ENCODE measurements around the gene NSMCE1.
A peak's percentile ranks its signal among the peaks of the same experiment; 100 is the strongest.

NSMCE1 gene

GRCh38 chr16:27242398-27242797, 26.2 kb downstream of the NSMCE1 start:
- DNase-seq: no peak

DNA sequence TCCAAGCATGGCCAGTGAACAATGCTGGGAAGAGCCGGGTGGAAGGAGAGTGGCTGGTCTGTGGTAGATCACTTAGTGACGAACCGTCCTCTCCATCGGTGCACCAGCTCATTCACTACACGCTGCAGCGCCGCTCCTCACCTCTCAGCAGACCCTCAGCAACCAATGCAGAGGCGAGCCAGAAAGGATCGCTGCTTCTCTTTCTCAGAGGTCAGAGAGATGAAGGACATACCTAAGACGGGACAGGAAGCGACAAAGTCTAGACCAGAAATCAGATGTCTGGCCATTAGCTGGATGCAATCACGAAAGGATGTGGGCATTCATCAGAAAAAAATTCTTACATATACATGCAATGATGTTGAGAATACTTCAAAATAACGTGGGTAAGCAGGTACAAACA, 26.9 kb downstream of the NSMCE1 start:
- DNase-seq: no peak

DNA sequence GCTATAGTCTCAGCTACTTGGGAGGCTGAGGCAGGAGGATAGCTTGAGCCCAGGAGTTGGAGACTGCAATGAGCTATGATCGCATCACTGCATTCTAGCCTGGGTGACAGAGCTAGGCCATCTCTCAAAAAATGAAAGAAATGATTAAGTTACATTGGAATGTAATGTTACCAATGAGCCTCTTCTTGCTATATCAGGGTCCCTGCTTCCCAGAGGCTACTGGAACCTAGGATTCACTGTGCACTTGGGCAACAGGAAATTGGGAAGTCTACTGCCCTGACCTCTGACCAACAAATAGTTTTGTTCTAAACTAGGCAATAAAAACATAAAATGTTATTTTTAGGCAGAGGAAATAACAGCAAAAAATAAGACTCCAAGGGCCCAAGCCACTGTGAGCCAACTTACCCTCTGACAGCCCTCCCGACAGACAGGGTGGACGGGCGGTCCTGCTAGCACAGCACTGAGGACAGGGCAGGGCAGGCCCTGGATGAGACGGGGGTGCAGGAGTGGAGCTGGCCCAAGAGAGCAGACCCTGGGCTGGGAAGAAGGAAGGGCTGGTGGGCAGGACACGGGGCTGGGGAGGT, 27.5 kb downstream of the NSMCE1 start:
- no peak for DNase-seq

DNA sequence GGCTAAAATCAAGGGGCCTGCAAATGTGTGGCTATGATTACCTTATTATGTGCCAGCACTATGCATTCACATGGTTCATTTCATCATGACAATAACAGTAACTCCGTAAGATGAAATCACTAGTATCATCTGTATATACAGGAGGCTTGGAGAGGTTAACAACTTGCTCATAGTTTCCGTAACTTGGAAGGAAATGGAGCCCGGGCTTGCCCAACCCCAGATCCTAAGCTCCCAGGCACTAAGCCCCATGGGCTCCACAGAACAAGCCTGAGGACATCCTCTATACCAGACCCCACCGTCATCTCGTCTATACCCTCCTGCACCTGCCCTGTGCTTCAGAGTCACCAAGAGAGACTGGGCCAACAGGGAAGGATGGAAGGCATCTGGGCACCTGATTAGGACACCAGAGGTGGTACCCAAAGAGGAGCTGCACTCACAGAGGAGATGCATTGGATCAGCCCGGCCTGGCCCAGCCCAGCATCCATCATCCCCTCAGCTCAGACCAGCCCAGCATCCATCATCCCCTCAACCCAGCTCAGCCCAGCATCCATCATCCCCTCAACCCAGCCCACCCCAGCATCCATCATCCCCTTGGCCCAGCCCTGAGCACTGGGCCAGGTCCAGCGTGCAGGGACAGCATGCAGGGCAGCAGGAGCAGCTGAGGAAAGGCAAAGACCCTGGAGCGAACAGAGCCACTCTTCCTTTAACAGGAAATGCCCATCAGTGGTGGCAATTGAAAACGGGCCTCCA, 28.5 kb downstream of the NSMCE1 start:
- no peak for DNase-seq

GRCh38 chr16:27239026-27239425, 29.5 kb downstream of the NSMCE1 start:
- DNase-seq: no peak

DNA sequence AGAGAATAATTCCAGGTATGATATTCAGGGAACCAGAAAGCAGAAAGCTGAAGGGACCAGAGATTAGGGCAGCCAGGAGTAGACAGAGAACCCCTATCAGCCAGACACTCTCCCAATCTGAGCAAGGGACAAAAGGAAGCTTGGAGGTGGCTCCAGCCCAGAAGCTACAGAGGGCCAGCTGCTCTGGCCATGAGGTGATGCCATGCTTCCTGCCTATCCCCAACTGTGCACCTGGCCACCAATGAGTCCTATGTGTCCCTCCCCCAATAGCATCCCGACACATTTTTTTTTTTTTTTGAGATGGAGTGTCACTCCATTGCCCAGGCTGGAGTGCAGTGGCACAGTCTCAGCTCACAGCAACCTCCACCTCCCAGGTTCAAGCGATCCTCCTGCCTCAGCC, 30.0 kb downstream of the NSMCE1 start:
- DNase-seq: no peak

GRCh38 chr16:27238016-27238587, 30.5 kb downstream of the NSMCE1 start:
- DNase-seq: peak; percentile 39

- peak; percentile 76 for DNase-seq
These were observed 31.2 kb downstream of the NSMCE1 start for GRCh38 chr16:27237219-27238015.

- no peak for DNase-seq
These were observed 31.8 kb downstream of the NSMCE1 start for GRCh38 chr16:27236635-27237218.

DNA sequence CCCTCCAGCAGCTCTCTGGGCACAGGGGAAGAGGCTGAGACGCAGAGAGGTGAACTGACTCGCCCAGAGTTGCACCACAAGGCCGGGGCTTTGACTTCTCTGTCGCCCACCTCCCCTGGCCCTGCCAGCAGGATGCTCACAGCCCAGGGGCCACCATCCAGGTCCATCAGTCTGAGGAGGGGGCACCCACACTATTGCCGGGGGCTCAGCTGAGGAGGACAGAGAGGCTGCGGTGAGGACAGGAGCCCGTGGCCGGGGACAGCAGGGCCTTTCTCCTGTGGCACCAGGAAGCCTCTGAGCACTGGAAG, 32.7 kb downstream of the NSMCE1 start:
- no peak for DNase-seq

- peak; percentile 90 for DNase-seq
These were observed 33.3 kb downstream of the NSMCE1 start for GRCh38 chr16:27235055-27235937.

- DNase-seq: no peak
These were observed 34.0 kb downstream of the NSMCE1 start for GRCh38 chr16:27234603-27235002.

GRCh38 chr16:27234171-27234570, 34.4 kb downstream of the NSMCE1 start:
- DNase-seq: no peak

DNA sequence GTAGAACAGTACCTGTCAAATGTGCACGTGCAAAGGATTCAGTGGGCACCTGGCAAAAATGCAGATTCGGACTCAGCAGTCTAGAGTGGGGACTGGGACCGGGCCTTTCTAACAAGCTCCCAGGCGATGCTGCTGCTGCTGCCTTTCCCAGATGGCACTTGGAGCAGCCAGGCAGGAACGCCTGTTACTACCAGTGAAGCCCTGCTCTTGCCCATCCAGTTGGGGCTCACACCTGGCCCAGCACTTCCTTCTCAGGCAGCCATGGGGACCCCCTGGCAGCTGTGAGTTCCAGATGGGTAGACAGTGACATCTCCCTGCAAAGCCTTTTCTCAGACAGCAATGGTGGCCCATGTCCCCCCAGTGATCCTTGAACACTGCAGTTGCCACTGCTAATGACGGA, 34.8 kb downstream of the NSMCE1 start:
- DNase-seq: no peak

DNA sequence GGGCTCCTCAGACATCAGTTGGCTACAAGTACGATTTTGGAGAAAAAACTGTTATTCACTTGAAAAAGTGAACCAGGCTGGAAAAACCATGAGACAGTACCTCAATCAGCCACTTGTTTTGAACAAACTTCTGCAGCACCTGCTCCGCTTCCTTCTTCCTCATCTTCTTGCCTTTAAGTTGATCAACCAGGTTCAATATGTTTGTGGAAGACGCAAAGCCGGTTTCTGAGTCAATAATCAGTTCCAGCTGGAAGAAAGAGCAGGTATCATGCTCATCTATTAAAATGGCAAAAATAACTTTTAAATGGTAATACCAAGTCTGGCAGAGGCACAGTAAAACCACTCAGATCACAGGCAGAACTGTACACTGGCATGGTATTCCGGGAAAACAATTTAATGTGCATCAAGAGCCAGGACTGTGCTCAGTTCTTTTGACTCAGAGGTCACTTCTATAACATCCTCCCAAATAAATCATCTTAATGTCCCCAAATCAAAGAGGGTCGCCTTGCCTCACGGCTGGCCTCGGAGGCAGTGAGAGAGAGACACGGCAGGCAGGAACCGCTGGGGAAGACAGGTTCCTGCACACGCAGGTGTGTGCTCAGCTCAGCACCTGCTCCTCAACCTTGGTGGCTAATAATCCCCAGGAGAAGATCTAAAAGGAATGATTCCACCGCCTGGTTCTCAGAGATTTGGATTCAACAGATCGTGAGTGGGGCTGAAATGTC, 35.5 kb downstream of the NSMCE1 start:
- DNase-seq: no peak

DNA sequence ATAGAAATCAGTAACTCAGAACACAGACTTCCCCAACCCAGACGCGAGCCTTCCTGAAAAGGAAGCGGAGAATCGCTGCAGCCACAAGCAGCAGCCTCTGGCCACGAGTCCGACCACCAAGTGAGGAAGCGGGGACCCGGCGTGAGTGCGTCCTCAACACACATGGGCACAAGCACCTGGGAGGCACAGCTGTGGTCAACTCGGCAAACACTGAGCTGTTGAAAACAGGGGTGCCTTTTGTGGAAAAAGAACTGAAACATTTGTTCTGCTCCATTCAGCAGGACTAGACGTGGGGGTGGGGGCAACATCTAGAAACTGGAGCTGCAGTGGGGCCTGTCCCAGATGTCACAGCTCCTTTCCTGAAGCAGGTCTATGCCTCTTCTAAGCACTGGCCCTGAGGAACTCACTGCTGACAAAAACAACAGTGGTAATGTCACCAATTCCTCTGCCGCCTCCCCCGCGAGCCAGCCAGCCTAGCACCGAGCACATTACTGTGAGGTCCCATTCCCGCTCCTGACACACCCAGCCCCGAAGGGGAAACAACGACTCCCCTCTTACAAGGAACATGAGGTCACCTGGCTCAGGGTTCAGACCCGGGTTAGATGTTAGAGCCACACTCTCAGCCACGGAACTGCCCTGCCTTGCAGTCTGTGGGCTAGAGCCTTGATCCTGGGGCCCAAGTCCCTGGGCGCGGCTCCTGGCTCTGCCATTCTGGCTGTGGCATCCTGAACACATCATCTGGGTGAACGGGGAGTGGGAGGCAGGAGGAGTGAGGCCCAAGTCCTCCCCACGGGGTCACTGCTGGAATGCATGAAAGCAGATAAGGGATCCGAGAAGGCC, 36.3 kb downstream of the NSMCE1 start:
- DNase-seq: no peak

GRCh38 chr16:27231692-27232060, 36.9 kb downstream of the NSMCE1 start:
- DNase-seq: no peak

GRCh38 chr16:27230562-27231001, 38.0 kb downstream of the NSMCE1 start:
- peak; percentile 79 for DNase-seq

DNA sequence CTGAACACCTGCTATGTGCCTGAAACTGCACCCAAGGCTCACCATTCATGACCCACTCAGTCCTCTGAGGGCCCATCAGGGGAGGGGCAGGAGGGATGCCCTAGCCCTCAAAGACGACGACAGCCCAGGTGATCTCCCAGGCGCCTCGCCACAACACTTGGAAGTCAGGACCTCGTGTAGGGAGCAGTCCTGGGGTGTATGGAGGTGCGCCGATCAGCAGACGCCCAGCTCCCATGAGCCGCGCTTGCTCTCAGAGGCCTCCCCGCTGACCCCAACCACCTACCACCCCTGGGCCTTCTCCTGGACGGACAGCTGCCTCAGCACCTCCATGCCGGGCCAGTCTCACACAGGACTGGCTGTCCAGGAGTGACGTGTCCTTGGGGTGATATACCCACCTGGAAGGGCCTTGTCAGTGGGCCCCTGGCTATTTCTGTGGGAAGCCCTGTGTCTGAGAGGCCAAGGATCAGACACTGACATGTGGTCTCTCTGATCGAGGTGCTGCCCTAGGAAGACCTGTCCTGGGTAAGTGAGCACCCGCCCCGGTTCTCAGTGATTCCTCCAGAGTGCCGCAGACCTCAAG, 38.6 kb downstream of the NSMCE1 start:
- DNase-seq: no peak
